Mesothelial cell of epicardium (in vitro differentiated cells): ENCODE data around the gene DOCK4. TPM values are rescaled to one million over a fixed set of nuclear protein-coding genes. Genes with fewer than 3 reads are reported as not detected.

ENCODE experiments used
- DNase-seq, 2 experiments: peaks; one replicate each; pipeline ENCODE4 v3.0.0; 2021; ENCODE audit warnings: low spot score in 2 of 2; ENCODE audit not compliant: unreplicated experiment in 2 of 2
- H3K27ac Mint-ChIP-seq: 2 replicates; pipeline ENCODE4 v1.8.0; 2021; ENCODE audit warnings: mixed read lengths
- H3K27me3 Mint-ChIP-seq: 2 replicates; pipeline ENCODE4 v1.8.0; 2021; ENCODE audit warnings: low read depth, mixed read lengths
- H3K36me3 Mint-ChIP-seq: 2 replicates; pipeline ENCODE4 v1.8.0; 2021; ENCODE audit warnings: mixed read lengths
- H3K4me1 Mint-ChIP-seq: 2 replicates; pipeline ENCODE4 v1.8.0; 2021; ENCODE audit warnings: mixed read lengths
- H3K4me3 Mint-ChIP-seq: 2 replicates; pipeline ENCODE4 v1.8.0; 2021; ENCODE audit warnings: mild to moderate bottlenecking, moderate library complexity, mixed read lengths
- H3K9me3 Mint-ChIP-seq: 2 replicates; pipeline ENCODE4 v1.8.0; 2021; ENCODE audit warnings: mixed read lengths
- total RNA-seq: library from RNA; stranded (reverse); gene quantifications from 3 replicates; pipeline ENCODE4 v1.2.1, GENCODE V29; 2021
- TF ChIP-seq, protein P1 (sequence below): fragments of 200-600 bp; sonication (generic); IDR thresholded peaks from one replicate; pipeline ENCODE4 v1.5.0; 2021; ENCODE audit warnings: antibody characterized with exemption; ENCODE audit not compliant: unreplicated experiment

Gene DOCK4
- total RNA-seq, 1 donor from 2014 or later = 27.7 TPM

GRCh38 chr7:111815354-111815753, 390.8 kb downstream of the DOCK4 start:
- Mint-ChIP-seq H3K27me3 (no peaks in the 10 kb centered on the region), H3K9me3 (no peaks in the 10 kb centered on the region), H3K36me3 (peaks cover 2% of the 10 kb centered on the region), H3K4me3 (no peak overlapping the region), H3K27ac (no peak overlapping the region), H3K4me1 (no peaks in the 10 kb centered on the region)
- TF ChIP-seq, protein P1, sequence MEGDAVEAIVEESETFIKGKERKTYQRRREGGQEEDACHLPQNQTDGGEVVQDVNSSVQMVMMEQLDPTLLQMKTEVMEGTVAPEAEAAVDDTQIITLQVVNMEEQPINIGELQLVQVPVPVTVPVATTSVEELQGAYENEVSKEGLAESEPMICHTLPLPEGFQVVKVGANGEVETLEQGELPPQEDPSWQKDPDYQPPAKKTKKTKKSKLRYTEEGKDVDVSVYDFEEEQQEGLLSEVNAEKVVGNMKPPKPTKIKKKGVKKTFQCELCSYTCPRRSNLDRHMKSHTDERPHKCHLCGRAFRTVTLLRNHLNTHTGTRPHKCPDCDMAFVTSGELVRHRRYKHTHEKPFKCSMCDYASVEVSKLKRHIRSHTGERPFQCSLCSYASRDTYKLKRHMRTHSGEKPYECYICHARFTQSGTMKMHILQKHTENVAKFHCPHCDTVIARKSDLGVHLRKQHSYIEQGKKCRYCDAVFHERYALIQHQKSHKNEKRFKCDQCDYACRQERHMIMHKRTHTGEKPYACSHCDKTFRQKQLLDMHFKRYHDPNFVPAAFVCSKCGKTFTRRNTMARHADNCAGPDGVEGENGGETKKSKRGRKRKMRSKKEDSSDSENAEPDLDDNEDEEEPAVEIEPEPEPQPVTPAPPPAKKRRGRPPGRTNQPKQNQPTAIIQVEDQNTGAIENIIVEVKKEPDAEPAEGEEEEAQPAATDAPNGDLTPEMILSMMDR = no peak
- no peak for DNase-seq

DNA sequence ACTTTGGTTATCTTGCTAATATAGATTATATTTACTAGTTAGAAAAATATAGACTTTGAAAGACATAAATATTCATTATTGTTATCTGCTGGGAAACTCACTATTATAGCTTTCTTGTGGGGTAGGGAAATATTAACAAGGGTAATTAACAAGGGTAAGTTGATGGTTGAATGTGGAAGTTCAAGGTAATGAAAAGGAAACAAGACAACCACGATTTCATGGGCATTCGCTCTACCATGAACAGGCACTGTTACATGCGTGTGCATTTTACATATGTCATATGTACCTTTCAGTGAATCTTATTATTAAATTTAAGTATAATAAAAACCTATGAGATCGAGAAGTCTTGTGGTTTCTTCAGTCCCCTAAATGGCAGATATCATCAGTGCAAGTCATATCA, 392.9 kb downstream of the DOCK4 start:
- no peak overlapping the region for H3K4me3 Mint-ChIP-seq
- no peaks in the 10 kb centered on the region for H3K4me1 Mint-ChIP-seq
- peaks cover 15% of the 10 kb centered on the region for H3K36me3 Mint-ChIP-seq
- no peak for DNase-seq
- TF ChIP-seq, protein P1 = no peak
- no peaks in the 10 kb centered on the region for H3K9me3 Mint-ChIP-seq
- no peak overlapping the region for H3K27ac Mint-ChIP-seq
- H3K27me3 Mint-ChIP-seq = no peaks in the 10 kb centered on the region

GRCh38 chr7:111806232-111806631, 400.0 kb downstream of the DOCK4 start:
- DNase-seq = no peak
- H3K9me3 Mint-ChIP-seq = peaks cover 17% of the 10 kb centered on the region
- no peak overlapping the region for H3K4me3 Mint-ChIP-seq
- H3K4me1 Mint-ChIP-seq = peaks cover 15% of the 10 kb centered on the region
- H3K27me3 Mint-ChIP-seq = no peaks in the 10 kb centered on the region
- H3K27ac Mint-ChIP-seq = no peak overlapping the region
- TF ChIP-seq, protein P1 = no peak
- H3K36me3 Mint-ChIP-seq = peaks cover 34% of the 10 kb centered on the region

- Mint-ChIP-seq H3K36me3 (peaks cover 42% of the 10 kb centered on the region), H3K9me3 (peaks cover 40% of the 10 kb centered on the region), H3K4me1 (peaks cover 15% of the 10 kb centered on the region), H3K27ac (peak overlapping the region; percentile 64), H3K4me3 (no peak overlapping the region), H3K27me3 (no peaks in the 10 kb centered on the region)
- DNase-seq = no peak
- TF ChIP-seq, protein P1 = no peak
Measured at GRCh38 chr7:111803015-111803758, 403.0 kb downstream of the DOCK4 start.

DNA sequence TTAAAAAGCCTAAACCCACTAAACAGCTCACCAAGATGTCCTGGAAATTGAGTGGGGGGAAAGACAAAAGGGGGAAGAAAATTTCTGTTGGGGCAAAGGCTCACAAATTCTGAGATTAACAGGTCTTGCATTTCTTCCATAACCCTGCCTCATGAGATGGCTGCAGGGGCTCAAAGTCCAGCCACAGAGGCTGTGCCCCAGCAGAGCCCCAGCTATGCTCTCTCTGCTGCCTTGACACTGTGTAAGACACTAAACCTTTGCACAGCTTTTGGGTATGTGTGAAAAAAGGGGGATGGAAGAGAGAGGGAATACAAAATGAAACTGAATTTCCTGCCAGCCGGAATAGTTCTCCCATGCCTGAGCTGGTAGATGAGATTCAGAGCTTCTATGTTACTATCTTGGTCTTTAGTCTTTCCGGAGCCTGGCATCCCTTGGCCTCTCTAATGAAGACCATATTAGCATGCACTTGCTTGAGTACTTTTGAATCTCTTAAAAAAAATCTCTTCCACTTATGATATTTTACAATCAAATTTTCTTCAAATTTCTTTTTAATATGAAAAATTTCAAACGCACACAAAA, 403.9 kb downstream of the DOCK4 start:
- Mint-ChIP-seq H3K27ac (no peak overlapping the region), H3K4me3 (no peak overlapping the region), H3K27me3 (no peaks in the 10 kb centered on the region), H3K36me3 (peaks cover 45% of the 10 kb centered on the region), H3K4me1 (peaks cover 15% of the 10 kb centered on the region), H3K9me3 (peaks cover 47% of the 10 kb centered on the region)
- no peak for DNase-seq
- TF ChIP-seq, protein P1 = no peak
